GM19193 (cell line): ENCODE measurements around the gene NMRK2.
A peak's percentile ranks its signal among the peaks of the same experiment; 100 is the strongest.

Experiments
- POLR2A ChIP-seq: IDR thresholded peaks from 4 replicates; pipeline ENCODE4 v1.6.1; 2011; ENCODE audit not compliant: insufficient read depth, insufficient read length; ENCODE audit errors: extremely low read depth

NMRK2 gene

GRCh38 chr19:3984584-3984907 lies 51.7 kb downstream of the NMRK2 start:
- no peak for TF ChIP-seq POLR2A

DNA sequence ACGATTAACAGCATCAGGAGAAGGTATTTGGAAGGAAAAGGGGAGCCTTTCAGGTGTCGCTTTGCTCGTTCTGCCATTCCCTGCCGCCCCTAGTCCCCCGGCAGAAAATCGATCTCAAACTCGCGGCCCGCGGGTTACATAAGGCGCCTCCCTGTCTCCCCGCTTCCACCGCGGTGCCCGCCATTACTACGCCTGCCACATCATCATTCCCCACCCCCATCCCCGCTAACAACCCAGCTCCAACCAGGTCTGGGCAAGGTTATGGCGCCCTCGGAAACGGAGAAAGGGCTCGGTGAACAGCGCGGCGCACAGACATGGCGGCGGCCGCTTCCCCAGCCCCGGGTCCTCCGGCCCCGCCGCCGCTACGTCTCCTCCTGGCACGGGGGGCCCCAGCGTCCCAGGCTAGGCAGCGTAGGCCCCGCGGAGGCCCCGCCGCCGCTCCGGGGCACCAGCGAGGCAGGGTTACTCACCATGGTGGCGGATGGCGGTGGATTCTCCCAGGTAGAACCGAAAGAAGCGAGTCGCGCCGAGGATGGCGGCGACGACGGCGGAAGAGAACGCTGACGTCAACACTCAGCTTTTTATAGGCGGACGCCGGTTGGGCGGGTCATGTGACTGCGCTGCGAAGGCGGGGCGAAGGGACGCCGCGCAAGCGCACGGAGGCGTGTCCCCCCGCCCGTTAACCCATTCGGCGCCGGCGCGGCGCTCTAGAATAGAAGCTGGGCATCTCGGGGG lies 52.2 kb downstream of the NMRK2 start, which contains the start of gene EEF2:
TSS of gene EEF2 (minus strand) at position 556 of the 735 bp plus-strand sequence. CDS start at position 473, 83 bp downstream.
- peak; percentile 100 for TF ChIP-seq POLR2A

- no peak for TF ChIP-seq POLR2A
Measured at GRCh38 chr19:3985643-3986259, 52.9 kb downstream of the NMRK2 start.

- TF ChIP-seq POLR2A, result no peak
Measured at GRCh38 chr19:3986260-3987041, 53.6 kb downstream of the NMRK2 start.

GRCh38 chr19:3987619-3988371 lies 54.9 kb downstream of the NMRK2 start:
- TF ChIP-seq POLR2A, result no peak

DNA sequence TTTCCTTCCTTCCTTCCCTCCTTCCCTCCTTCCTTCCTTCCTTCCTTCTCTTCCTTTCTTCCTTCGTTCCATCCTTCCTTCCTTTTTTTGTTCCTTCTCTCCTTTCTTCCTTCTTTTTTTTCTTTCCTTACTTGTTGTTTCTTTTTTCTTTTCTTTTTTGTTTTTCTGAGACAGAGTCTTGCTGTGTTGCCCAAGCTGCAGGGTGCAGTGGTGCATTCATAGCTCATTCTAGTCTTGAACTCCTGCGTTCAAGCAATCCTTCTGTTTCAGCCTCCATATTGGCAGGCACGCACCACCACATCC lies 57.9 kb downstream of the NMRK2 start:
- TF ChIP-seq POLR2A, result no peak
